GM15510 (cell line): ENCODE data around the gene WDR73.

Experiments used
- POLR2A ChIP-seq: IDR thresholded peaks from 3 replicates; pipeline ENCODE4 v1.6.1; 2011; ENCODE audit warnings: borderline replicate concordance; ENCODE audit not compliant: insufficient read length; ENCODE audit errors: extremely low read depth

The WDR73 gene

GRCh38 chr15:84638103-84638502 lies 16.0 kb downstream of the WDR73 start:
- no peak for TF ChIP-seq POLR2A

GRCh38 chr15:84634228-84634837 lies 19.8 kb downstream of the WDR73 start:
- TF ChIP-seq POLR2A = no peak

GRCh38 chr15:84633311-84634227 lies 20.5 kb downstream of the WDR73 start:
- no peak for TF ChIP-seq POLR2A

- no peak for TF ChIP-seq POLR2A
Measured at GRCh38 chr15:84631706-84632272, 22.3 kb downstream of the WDR73 start.

GRCh38 chr15:84629033-84629432 lies 25.1 kb downstream of the WDR73 start:
- no peak for TF ChIP-seq POLR2A

GRCh38 chr15:84625123-84625522 lies 29.0 kb downstream of the WDR73 start:
- no peak for TF ChIP-seq POLR2A

- no peak for TF ChIP-seq POLR2A
Measured at GRCh38 chr15:84624359-84624758, 29.7 kb downstream of the WDR73 start.

GRCh38 chr15:84621358-84621979 lies 32.6 kb downstream of the WDR73 start:
- TF ChIP-seq POLR2A = no peak

GRCh38 chr15:84620626-84621025 lies 33.5 kb downstream of the WDR73 start:
- no peak for TF ChIP-seq POLR2A

GRCh38 chr15:84616235-84616634 lies 37.8 kb downstream of the WDR73 start:
- no peak for TF ChIP-seq POLR2A

- TF ChIP-seq POLR2A = no peak
Measured at GRCh38 chr15:84611631-84612030, 42.5 kb downstream of the WDR73 start.

- no peak for TF ChIP-seq POLR2A
Measured at GRCh38 chr15:84609818-84610525, 44.1 kb downstream of the WDR73 start.

- no peak for TF ChIP-seq POLR2A
Measured at GRCh38 chr15:84608707-84609284, 45.3 kb downstream of the WDR73 start.

GRCh38 chr15:84606653-84607120 lies 47.4 kb downstream of the WDR73 start:
- no peak for TF ChIP-seq POLR2A
